ENCODE results near the gene CYP1B1.

- TF ChIP-seq CTCF (IDR thresholded peaks at IDR 0.05; ENCODE audit: low read depth, low read length) (no peak), MAX (IDR thresholded peaks at IDR 0.05; ENCODE audit: low read depth, low read length) (no peak), POLR2A (IDR thresholded peaks at IDR 0.05; ENCODE audit: extremely low read depth, insufficient read length) (no peak), MYC (IDR thresholded peaks at IDR 0.05; ENCODE audit: low read depth, low read length) (no peak)
Observed at GRCh38 chr2:38120264-38120592, 44.3 kb upstream of the CYP1B1 start.
